GM12865 (cell line): ENCODE data around the gene NEK5.
A peak's percentile ranks its signal among the peaks of the same experiment; 100 is the strongest.

Experiments used
- DNase-seq: peaks from one replicate; pipeline ENCODE4 v3.0.0; 2010; ENCODE audit warnings: low read depth
- H3K4me3 ChIP-seq: 2 replicates; pipeline ENCODE4 v1.5.1; 2011; ENCODE audit warnings: mild to moderate bottlenecking, low read depth, low read length, control low read depth
- TF ChIP-seq, protein P1 (sequence below): IDR thresholded peaks from 2 replicates; pipeline ENCODE4 v1.5.1; 2011; ENCODE audit warnings: low read length, control low read depth, low read depth, inconsistent platforms; ENCODE audit not compliant: insufficient read depth; ENCODE audit errors: missing control alignments

NEK5 gene

DNA sequence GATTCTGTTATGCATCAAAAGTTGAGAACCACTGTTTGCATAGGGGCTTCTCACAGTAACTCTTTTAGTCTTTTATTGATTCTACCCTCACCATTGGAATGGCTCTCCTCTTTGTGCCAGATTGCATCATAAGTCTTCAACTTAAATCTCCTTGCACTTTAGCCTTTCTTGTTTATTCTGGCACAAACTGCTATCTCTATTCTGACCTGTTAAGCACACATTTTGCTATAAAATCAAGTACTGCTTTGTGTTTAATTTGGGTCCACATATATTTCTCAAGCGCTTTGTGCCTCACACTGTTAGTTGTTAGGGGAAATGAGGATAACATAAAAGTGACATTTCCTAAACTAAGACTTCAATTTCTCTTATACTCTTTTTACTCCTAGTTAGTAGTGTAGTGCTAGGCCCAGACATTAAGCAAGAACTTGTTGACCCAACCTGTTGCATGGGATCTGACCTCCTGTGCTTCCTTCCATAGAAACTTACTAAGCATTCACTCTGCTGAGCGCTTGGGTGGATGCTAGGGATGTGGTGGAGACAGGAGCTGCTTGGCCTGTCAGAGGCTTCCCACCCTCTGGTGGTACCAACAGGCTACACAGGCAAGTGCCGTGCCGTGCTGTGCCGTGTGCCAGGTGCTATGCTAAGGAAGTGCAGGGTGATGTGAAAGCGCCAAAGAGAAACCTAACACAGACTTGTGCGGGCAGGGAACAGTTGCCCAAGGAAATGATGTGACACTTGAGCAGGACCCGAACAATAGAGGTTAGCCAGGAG lies 103.2 kb downstream of the NEK5 start:
- no peak for DNase-seq
- TF ChIP-seq, protein P1, sequence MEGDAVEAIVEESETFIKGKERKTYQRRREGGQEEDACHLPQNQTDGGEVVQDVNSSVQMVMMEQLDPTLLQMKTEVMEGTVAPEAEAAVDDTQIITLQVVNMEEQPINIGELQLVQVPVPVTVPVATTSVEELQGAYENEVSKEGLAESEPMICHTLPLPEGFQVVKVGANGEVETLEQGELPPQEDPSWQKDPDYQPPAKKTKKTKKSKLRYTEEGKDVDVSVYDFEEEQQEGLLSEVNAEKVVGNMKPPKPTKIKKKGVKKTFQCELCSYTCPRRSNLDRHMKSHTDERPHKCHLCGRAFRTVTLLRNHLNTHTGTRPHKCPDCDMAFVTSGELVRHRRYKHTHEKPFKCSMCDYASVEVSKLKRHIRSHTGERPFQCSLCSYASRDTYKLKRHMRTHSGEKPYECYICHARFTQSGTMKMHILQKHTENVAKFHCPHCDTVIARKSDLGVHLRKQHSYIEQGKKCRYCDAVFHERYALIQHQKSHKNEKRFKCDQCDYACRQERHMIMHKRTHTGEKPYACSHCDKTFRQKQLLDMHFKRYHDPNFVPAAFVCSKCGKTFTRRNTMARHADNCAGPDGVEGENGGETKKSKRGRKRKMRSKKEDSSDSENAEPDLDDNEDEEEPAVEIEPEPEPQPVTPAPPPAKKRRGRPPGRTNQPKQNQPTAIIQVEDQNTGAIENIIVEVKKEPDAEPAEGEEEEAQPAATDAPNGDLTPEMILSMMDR, result no peak
- no peak overlapping the region for H3K4me3 ChIP-seq

DNA sequence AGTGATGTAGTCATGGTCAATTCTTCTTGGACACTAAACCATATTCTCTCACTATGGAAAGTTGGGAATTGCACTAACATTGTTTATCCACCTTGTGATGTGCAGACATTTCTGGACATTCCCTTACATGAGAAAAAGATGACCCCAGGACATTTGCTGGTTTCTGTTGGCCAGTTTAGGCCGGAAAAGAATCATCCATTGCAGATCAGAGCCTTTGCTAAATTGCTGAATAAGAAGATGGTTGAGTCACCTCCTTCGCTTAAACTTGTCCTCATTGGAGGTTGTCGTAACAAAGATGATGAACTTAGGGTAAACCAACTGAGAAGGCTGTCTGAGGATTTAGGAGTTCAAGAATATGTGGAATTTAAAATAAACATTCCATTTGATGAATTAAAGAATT lies 104.4 kb downstream of the NEK5 start, which contains the start of gene UTP14C:
Gene UTP14C, plus strand, starts transcription at position 211 of the 400 bp plus-strand sequence. CDS start 4,114 bp downstream, outside the sequence.
- H3K4me3 ChIP-seq, result no peak within 1 kb of the TSS
- TF ChIP-seq, protein P1, result no peak
- DNase-seq, result no peak

DNA sequence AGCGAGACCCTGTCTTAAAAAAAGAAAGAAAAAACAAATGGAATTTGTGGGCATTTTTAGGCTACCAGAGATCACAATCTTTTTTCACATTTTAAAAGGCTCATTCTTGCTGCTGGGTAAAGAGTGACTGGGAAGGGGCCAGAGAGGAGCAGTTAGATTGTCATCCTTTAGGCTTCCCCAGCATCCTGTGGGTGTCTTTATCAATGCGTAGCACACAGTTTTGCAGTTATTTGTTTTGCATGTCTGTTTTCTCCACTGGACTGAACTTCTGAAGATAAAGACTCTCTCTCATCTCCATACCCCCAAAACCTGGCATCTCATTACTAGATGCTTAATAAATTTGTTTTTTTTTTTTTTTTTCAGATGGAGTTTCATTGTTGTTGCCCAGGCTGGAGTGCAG lies 106.5 kb downstream of the NEK5 start:
- no peak for DNase-seq
- TF ChIP-seq, protein P1, result no peak
- no peak overlapping the region for H3K4me3 ChIP-seq

DNA sequence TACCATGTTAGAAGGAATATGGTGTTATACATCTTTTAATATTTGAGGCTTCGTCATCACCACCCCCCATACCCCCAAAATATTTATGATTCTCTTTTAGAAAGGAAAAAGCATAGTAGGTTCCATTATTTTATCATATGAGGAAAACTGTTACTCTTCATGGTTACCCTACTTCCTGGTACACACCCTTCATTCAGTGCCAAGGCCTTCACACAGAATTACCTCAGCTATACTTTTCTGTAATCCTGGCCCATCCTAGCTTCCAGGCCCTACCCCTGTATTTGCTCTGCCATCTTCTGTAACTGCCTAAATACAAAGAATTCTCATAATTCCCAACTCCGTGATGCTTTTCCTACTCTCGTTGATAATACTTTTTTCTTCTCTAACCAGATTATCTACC lies 108.7 kb downstream of the NEK5 start:
- TF ChIP-seq, protein P1, result no peak
- H3K4me3 ChIP-seq, result no peak overlapping the region
- no peak for DNase-seq

DNA sequence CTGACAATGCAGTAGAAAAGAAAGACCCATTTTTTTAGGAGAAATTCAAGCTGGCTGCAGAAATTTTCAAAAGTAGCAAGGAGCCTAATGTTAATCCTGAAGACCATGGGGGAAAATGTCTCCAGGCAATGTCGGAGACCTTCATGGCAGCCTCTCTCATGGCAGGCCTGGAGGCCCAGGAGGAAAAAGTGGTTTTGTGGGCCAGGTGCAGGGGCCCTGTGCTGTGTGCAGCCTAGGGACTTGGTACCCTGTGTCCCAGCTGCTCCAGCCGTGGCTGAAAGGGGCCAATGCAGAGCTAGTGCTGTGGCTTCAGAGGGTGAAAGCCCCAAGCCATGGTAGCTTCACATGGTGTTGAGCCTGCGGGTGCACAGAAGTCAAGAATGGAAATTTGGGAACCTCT lies 112.6 kb downstream of the NEK5 start:
- TF ChIP-seq, protein P1, result no peak
- no peak for DNase-seq
- H3K4me3 ChIP-seq, result no peak overlapping the region

DNA sequence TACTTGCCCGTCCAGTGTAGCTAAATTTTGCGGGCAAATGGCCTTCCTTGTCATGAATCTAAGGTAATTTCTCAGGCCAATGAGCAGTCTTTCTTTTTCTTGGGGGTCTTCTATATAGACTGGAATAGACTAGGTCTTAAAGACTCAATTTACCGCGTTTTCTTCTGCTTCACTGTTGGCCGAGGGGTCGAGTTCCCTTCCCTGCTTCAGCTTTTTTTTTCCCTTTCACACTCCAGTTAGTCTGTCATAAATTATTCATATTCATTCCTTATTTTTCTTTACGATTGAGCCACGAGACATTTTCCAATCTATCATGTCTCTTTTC lies 116.4 kb downstream of the NEK5 start:
- H3K4me3 ChIP-seq, result peak overlapping the region; percentile 83
- DNase-seq, result no peak
- TF ChIP-seq, protein P1, result no peak

DNA sequence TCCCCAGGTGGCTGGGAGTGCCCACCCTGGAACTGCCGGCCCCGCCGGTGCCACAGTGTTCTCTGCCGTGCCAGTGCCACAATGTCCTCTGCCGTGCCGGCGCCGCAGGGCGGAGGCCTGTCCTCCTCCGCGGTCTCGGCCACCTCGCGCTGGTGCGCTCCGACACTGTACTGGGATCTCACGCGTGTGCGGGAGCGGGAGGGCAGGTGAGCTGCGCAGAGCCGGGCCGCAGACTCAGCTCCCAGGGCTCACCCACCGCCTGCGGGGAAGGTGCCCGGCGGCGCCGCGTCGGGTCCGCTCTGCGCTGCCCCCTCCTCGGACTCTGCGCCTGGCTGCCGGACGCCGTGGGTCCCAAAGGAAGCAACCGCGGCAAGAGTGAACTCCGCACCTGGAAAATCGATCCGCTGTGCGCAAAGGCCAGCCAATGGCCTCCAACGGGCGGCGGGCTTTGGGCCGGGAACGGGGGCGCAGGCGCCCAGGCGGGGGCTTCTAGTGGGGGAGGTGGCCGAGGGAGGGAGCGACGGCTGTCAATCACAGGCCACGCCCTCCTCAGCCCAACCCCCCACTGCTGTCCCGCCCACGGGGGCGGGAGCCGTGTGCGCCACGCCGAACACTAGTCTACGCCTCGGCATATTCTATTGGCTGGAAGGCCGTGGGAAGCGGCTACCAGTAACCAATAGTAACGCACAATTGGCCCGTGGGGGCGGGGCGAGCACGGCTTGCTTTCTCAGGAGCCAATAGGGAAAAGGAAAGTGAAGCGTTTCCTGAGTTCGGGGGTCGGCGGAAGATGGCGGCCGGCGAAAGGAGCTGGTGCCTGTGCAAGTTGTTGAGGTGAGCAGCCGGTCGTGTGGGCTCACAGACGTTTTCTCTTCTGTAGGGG lies 117.0 kb downstream of the NEK5 start, which contains the start of gene ALG11:
Gene ALG11, plus strand, starts transcription at position 767 of the 880 bp plus-strand sequence. Its CDS starts 21 bp downstream, at position 788.
- TF ChIP-seq, protein P1, result no peak
- peak; percentile 98 for DNase-seq
- H3K4me3 ChIP-seq, result peak within 1 kb of the TSS; percentile 83
